Nephron progenitor cell (in vitro differentiated cells): ENCODE results near the gene CDC42.

Source experiments
- DNase-seq: peaks from one replicate; pipeline ENCODE4 v3.0.0; 2021
- H3K27ac Mint-ChIP-seq: 2 replicates; pipeline ENCODE4 v1.8.0; 2021; ENCODE audit warnings: mild to moderate bottlenecking, moderate library complexity, mixed read lengths
- H3K27me3 Mint-ChIP-seq: 2 replicates; pipeline ENCODE4 v1.8.0; 2021; ENCODE audit warnings: mild to moderate bottlenecking, low read depth, mixed read lengths; ENCODE audit not compliant: poor library complexity
- H3K36me3 Mint-ChIP-seq: 2 replicates; pipeline ENCODE4 v1.8.0; 2021; ENCODE audit warnings: low read depth, mixed read lengths
- H3K4me1 Mint-ChIP-seq: 2 replicates; pipeline ENCODE4 v1.8.0; 2021; ENCODE audit warnings: mixed read lengths
- H3K4me3 Mint-ChIP-seq: 2 replicates; pipeline ENCODE4 v1.8.0; 2021; ENCODE audit warnings: mild to moderate bottlenecking, moderate library complexity, mixed read lengths
- H3K9me3 Mint-ChIP-seq: 2 replicates; pipeline ENCODE4 v1.8.0; 2021; ENCODE audit warnings: mild to moderate bottlenecking, moderate library complexity, mixed read lengths
- TF ChIP-seq, protein P1 (sequence below): fragments of 200-600 bp; sonication (generic); IDR thresholded peaks from 2 replicates; pipeline ENCODE4 v1.5.0; 2021; ENCODE audit warnings: antibody characterized with exemption

The CDC42 gene

DNA sequence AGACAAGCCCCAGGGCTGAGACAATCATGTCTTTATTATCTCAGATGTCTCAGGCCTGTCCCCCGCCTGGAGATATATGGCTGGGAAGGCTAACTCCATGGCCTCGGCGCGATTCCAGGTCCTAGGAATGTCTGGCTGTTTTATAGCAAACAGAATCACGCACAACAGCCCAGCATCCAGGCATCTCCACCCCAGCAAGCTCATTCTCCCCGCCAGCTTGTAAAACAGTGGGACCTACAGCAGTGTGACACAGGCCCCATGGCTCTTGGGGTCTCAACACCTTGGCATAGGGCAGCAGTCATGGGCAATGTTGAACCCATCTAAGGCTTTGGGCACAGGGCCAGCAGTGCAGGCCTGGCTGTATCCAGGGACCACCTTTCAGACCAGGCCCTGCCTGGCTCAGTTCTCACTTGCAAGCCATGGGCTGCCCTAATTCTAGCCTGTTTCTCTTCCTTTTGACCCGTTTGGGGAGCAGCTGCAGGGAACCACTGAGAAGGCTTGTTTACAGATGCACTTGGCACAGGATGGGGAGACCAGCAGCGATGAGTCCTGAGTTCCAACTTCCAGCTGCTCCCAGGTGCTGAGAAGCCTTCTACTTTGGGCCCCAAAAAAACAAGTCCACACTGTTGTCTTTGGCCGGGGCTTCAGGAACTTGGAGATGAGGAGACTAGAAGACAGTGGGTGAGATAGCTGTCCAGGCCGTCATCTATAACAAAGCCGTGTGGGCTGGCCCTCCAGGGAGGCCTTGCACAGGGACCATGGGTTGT is 56.0 kb downstream of the CDC42 start:
- no peak for DNase-seq
- peak overlapping the region; percentile 87 for H3K27ac Mint-ChIP-seq

GRCh38 chr1:22110016-22110415 is 57.5 kb downstream of the CDC42 start:
- TF ChIP-seq, protein P1, sequence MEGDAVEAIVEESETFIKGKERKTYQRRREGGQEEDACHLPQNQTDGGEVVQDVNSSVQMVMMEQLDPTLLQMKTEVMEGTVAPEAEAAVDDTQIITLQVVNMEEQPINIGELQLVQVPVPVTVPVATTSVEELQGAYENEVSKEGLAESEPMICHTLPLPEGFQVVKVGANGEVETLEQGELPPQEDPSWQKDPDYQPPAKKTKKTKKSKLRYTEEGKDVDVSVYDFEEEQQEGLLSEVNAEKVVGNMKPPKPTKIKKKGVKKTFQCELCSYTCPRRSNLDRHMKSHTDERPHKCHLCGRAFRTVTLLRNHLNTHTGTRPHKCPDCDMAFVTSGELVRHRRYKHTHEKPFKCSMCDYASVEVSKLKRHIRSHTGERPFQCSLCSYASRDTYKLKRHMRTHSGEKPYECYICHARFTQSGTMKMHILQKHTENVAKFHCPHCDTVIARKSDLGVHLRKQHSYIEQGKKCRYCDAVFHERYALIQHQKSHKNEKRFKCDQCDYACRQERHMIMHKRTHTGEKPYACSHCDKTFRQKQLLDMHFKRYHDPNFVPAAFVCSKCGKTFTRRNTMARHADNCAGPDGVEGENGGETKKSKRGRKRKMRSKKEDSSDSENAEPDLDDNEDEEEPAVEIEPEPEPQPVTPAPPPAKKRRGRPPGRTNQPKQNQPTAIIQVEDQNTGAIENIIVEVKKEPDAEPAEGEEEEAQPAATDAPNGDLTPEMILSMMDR = no peak
- peaks cover 30% of the 10 kb centered on the region for H3K36me3 Mint-ChIP-seq
- H3K27ac Mint-ChIP-seq = no peak overlapping the region
- no peak for DNase-seq
- no peaks in the 10 kb centered on the region for H3K9me3 Mint-ChIP-seq
- no peaks in the 10 kb centered on the region for H3K27me3 Mint-ChIP-seq
- H3K4me3 Mint-ChIP-seq = no peak overlapping the region
- H3K4me1 Mint-ChIP-seq = peaks cover 49% of the 10 kb centered on the region

More for the DNA sequence above, 56.0 kb downstream of the CDC42 start:
- Mint-ChIP-seq H3K4me1 (peaks cover 37% of the 10 kb centered on the region), H3K4me3 (no peak overlapping the region), H3K9me3 (no peaks in the 10 kb centered on the region), H3K27me3 (no peaks in the 10 kb centered on the region), H3K36me3 (peaks cover 45% of the 10 kb centered on the region)
- TF ChIP-seq, protein P1 = no peak

- H3K27ac Mint-ChIP-seq = no peak overlapping the region
- H3K36me3 Mint-ChIP-seq = peaks cover 23% of the 10 kb centered on the region
- H3K4me1 Mint-ChIP-seq = peaks cover 60% of the 10 kb centered on the region
- H3K4me3 Mint-ChIP-seq = no peak overlapping the region
- TF ChIP-seq, protein P1 = no peak
- H3K9me3 Mint-ChIP-seq = no peaks in the 10 kb centered on the region
- no peak for DNase-seq
- H3K27me3 Mint-ChIP-seq = no peaks in the 10 kb centered on the region
Observed at GRCh38 chr1:22111115-22111514, 58.6 kb downstream of the CDC42 start.

DNA sequence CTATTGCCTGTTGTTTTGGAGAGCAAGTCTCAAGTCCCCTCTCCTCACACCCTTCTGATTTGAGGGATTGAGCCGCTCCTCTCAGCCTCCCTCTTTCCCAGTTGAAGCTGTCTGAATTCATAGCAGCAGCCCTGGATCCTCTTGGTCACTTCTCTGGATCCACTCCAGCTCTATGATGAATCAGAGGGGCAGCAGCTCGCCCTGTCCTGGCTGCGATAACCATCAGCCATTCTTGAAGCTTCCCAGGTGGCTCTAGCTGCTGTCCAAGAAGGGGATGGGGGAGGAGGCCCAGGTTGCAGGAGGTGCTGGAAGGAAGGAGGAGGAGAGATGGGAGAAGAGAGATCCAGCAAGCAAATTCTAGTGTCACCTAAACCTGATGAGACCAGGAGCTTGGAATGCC is 59.1 kb downstream of the CDC42 start:
- peaks cover 22% of the 10 kb centered on the region for H3K36me3 Mint-ChIP-seq
- DNase-seq = no peak
- H3K4me1 Mint-ChIP-seq = peaks cover 63% of the 10 kb centered on the region
- H3K4me3 Mint-ChIP-seq = no peak overlapping the region
- no peaks in the 10 kb centered on the region for H3K27me3 Mint-ChIP-seq
- no peak overlapping the region for H3K27ac Mint-ChIP-seq
- no peaks in the 10 kb centered on the region for H3K9me3 Mint-ChIP-seq
- TF ChIP-seq, protein P1 = no peak

DNA sequence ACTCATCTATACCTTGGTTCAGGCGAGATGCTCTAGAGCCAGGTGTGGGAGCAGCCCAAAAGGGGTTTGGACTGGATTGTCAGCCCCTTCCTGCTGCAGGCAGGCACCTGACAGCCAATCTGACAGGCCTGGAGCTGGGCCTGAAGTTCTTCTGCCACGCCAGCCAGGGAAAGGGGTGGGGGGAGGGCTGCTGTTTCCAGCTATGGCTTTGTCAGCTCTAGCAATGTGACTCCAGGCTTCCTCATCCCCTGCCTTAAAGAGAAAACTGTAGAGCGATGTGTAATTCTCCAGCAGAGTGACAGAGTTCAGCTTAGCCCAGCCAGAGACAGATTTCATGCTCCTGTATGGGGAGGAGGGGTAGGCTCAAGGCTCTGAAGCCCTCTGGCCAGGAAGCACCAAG is 60.0 kb downstream of the CDC42 start:
- H3K36me3 Mint-ChIP-seq = peaks cover 18% of the 10 kb centered on the region
- no peaks in the 10 kb centered on the region for H3K27me3 Mint-ChIP-seq
- H3K9me3 Mint-ChIP-seq = no peaks in the 10 kb centered on the region
- H3K27ac Mint-ChIP-seq = no peak overlapping the region
- peaks cover 60% of the 10 kb centered on the region for H3K4me1 Mint-ChIP-seq
- no peak for DNase-seq
- H3K4me3 Mint-ChIP-seq = no peak overlapping the region
- TF ChIP-seq, protein P1 = no peak
